B cell (primary cell): ENCODE measurements around the gene STAMBPL1. TPM values are rescaled to one million over a fixed set of nuclear protein-coding genes. Genes with fewer than 3 reads are reported as not detected.

Source experiments
- ATAC-seq: fragments of 200-7000 bp; cut with Tn5 transposase; one replicate; pipeline ENCODE4 v1.10.0; 2021; ENCODE audit warnings: low read depth, mild to moderate bottlenecking, moderate number of reproducible peaks, moderate library complexity
- CTCF ChIA-PET: fragments of 350-600 bp; sonication (Branson Sonifier 250); formaldehyde crosslinking; loops from one replicate; lab custom pipeline; 2021; ENCODE audit warnings: antibody characterized with exemption, inconsistent platforms; lab: Charles Lee
- POLR2A ChIA-PET: fragments of 350-600 bp; sonication (Branson Sonifier 250); formaldehyde crosslinking; loops from one replicate; lab custom pipeline; 2021; ENCODE audit warnings: antibody characterized with exemption; lab: Charles Lee
- DNase-seq: peaks from one replicate; pipeline ENCODE4 v3.0.0; 2013
- H2AFZ ChIP-seq: 2 replicates; pipeline ENCODE4 v1.6.1; 2012; ENCODE audit warnings: mild to moderate bottlenecking, low read depth, low read length; ENCODE audit not compliant: insufficient read depth, poor library complexity, severe bottlenecking
- H3K27ac ChIP-seq, 2 donors: 1 replicate in 1 of 2; 2 replicates in 1 of 2; pipeline ENCODE4 v1.5.1; 2012 to 2013; ENCODE audit warnings: low read length in 2 of 2, mild to moderate bottlenecking in 2 of 2, moderate library complexity in 1 of 2
- H3K27me3 ChIP-seq, 4 experiments: fragments of 200-600 bp in 1 of 4; sonication (generic) in 1 of 4; replicated peaks in 1 of 4; 1 replicate in 2 of 4; 2 replicates in 2 of 4; pipeline versions ENCODE4 v1.6.1 to v1.7.0; 2013 to 2016; ENCODE audit warnings: low read length in 3 of 4, mild to moderate bottlenecking in 2 of 4, mixed read lengths in 1 of 4, moderate library complexity in 1 of 4; ENCODE audit not compliant: insufficient read depth in 4 of 4, control insufficient read depth in 3 of 4; ENCODE audit errors: control extremely low read depth in 1 of 4
- H3K36me3 ChIP-seq, 2 experiments: replicated peaks in 1 of 2; 1 replicate in 1 of 2; 2 replicates in 1 of 2; pipeline versions ENCODE4 v1.6.1 to v1.7.1; 2013; ENCODE audit warnings: low read length in 1 of 2; ENCODE audit not compliant: insufficient read depth in 2 of 2, control insufficient read depth in 1 of 2; ENCODE audit errors: control extremely low read depth in 1 of 2, extremely low read depth in 1 of 2
- H3K4me1 ChIP-seq, 2 donors: fragments of 200-600 bp in 1 of 2; sonication (generic) in 1 of 2; 1 replicate in 1 of 2; 2 replicates in 1 of 2; pipeline versions ENCODE4 v1.5.1 to v1.6.1; 2013 to 2017; ENCODE audit warnings: low read length in 2 of 2; ENCODE audit not compliant: control insufficient read depth in 2 of 2, insufficient read depth in 2 of 2
- H3K4me2 ChIP-seq: replicated peaks from 2 replicates; pipeline ENCODE3; 2012; ENCODE audit warnings: mild to moderate bottlenecking, low read depth, low read length; ENCODE audit not compliant: poor library complexity, severe bottlenecking
- H3K4me3 ChIP-seq, 5 experiments: fragments of 200-600 bp in 1 of 5; sonication (generic) in 1 of 5; 1 replicate in 3 of 5; 2 replicates in 2 of 5; pipeline versions ENCODE4 v1.5.1 to v1.7.0; 2011 to 2016; ENCODE audit warnings: low read length in 4 of 5, mild to moderate bottlenecking in 4 of 5, low read depth in 2 of 5, control low read depth in 1 of 5, moderate library complexity in 1 of 5; ENCODE audit not compliant: insufficient read depth in 1 of 5; ENCODE audit errors: control extremely low read depth in 1 of 5, extremely low read depth in 1 of 5
- H3K79me2 ChIP-seq: fragments of 200-600 bp; sonication (generic); one replicate; pipeline ENCODE4 v1.6.0; 2016; ENCODE audit warnings: low read length; ENCODE audit not compliant: control insufficient read depth, insufficient read depth
- H3K9ac ChIP-seq: fragments of 200-600 bp; sonication (generic); 2 replicates; pipeline ENCODE4 v1.6.1; 2017; ENCODE audit warnings: mild to moderate bottlenecking, low read length, moderate library complexity
- H3K9me3 ChIP-seq, 3 donors: one replicate each; pipeline versions ENCODE4 v1.6.1 to v1.7.1; 2013; ENCODE audit warnings: low read length in 2 of 3; ENCODE audit not compliant: control insufficient read depth in 2 of 3, insufficient read depth in 1 of 3; ENCODE audit errors: control extremely low read depth in 1 of 3
- H4K20me1 ChIP-seq: 2 replicates; pipeline ENCODE4 v1.6.0; 2012; ENCODE audit warnings: mild to moderate bottlenecking, low read length; ENCODE audit not compliant: insufficient read depth, control insufficient read depth, poor library complexity, severe bottlenecking
- H3K27ac Mint-ChIP-seq: one replicate; pipeline ENCODE4 v1.8.0; 2021; ENCODE audit warnings: mixed read lengths
- H3K27me3 Mint-ChIP-seq: one replicate; pipeline ENCODE4 v1.8.0; 2021; ENCODE audit warnings: mixed read lengths
- H3K4me1 Mint-ChIP-seq: one replicate; pipeline ENCODE4 v1.8.0; 2021; ENCODE audit warnings: mixed read lengths
- H3K4me3 Mint-ChIP-seq: one replicate; pipeline ENCODE4 v1.8.0; 2021; ENCODE audit warnings: mixed read lengths
- H3K9me3 Mint-ChIP-seq: one replicate; pipeline ENCODE4 v1.8.0; 2022; ENCODE audit warnings: mixed read lengths; ENCODE audit not compliant: insufficient read depth
- CTCF ChIP-seq: fragments of 200-600 bp; IDR thresholded peaks from one replicate; pipeline ENCODE4 v1.8.0; 2022; ENCODE audit warnings: antibody characterized with exemption, mild to moderate bottlenecking
- EZH2 ChIP-seq: IDR thresholded peaks from 2 replicates; pipeline ENCODE4 v1.6.1; 2012; ENCODE audit warnings: borderline replicate concordance, low read depth, mild to moderate bottlenecking, moderate library complexity, low read length; ENCODE audit not compliant: insufficient read depth, poor library complexity, severe bottlenecking
- WGBS: methylation state at CpG from one replicate; pipeline ENCODE4 v1.1.5; 2013; ENCODE audit warnings: missing lambda C conversion rate; ENCODE audit not compliant: insufficient coverage; 5-methylcytosine and 5-hydroxymethylcytosine counted together
- intact Hi-C: fragments of 100-400 bp; cut with micrococcal nuclease; formaldehyde crosslinking; loops from one replicate; pipeline ENCODE4 v1.10.0; 2022
- polyA plus RNA-seq: library from polyadenylated mRNA; depleted of rRNA; stranded (reverse); fragments of >200 nt; gene quantifications from 2 replicates; pipeline ENCODE4 v1.2.3, GENCODE V29; 2012
- total RNA-seq, 2 donors: library from RNA; stranded (reverse); fragments of 120-200 nt in 1 of 2; gene quantifications; 1 replicate in 1 of 2; 2 replicates in 1 of 2; pipeline versions ENCODE4 v1.2.3 to v1.2.4, GENCODE V29; 2013 to 2022

Gene STAMBPL1
- total and polyA plus RNA-seq, 2 donors (not counting 1 experiment from before 2014, with no cell fraction given): 50.3 to 64.2 TPM

GRCh38 chr10:88949051-88949450, 69.0 kb downstream of the STAMBPL1 start:
- peaks cover 14% of the 10 kb centered on the region for H3K4me1 Mint-ChIP-seq
- Histone ChIP-seq H2AFZ (no peak overlapping the region), H3K27ac (no peak overlapping the region), H3K4me2 (no peak overlapping the region), H4K20me1 (no peaks in the 10 kb centered on the region), H3K36me3 (no peaks in the 10 kb centered on the region), H3K4me1 (peaks cover 10 to 11% of the 10 kb centered on the region in 2 donors), H3K9ac (no peak overlapping the region), H3K79me2 (no peaks in the 10 kb centered on the region), H3K27me3 (no peaks in the 10 kb centered on the region), H3K4me3 (no peak overlapping the region), H3K9me3 (peaks cover 0 to 7% (median 4%) of the 10 kb centered on the region in 3 donors)
- 100% methylated on average over 2 of the region's 2 CpGs for WGBS
- no peaks in the 10 kb centered on the region for H3K9me3 Mint-ChIP-seq
- no peak overlapping the region for H3K27ac Mint-ChIP-seq
- DNase-seq (no peak), ATAC-seq (no peak)
- ChIA-PET POLR2A (no interaction called here), CTCF (interaction anchor here (0.6 to 1.4 kb wide), 3 partner anchors 11 to 16 kb away, joined by 3 to 5 read pairs (median 3); no protein-coding TSS in a partner anchor)
- no peak for TF ChIP-seq CTCF
- TF ChIP-seq EZH2: no peak
- no peak overlapping the region for H3K4me3 Mint-ChIP-seq
- H3K27me3 Mint-ChIP-seq: no peaks in the 10 kb centered on the region
- intact Hi-C loops: no loop called here

GRCh38 chr10:88949912-88950837, 70.1 kb downstream of the STAMBPL1 start:
- H3K4me1 Mint-ChIP-seq: peaks cover 4% of the 10 kb centered on the region
- POLR2A ChIA-PET: no interaction called here
- 85% methylated on average over 1 of the region's 3 CpGs for WGBS
- Histone ChIP-seq H3K9me3 (peaks cover 1 to 7% (median 4%) of the 10 kb centered on the region in 3 donors), H4K20me1 (no peaks in the 10 kb centered on the region), H3K36me3 (no peaks in the 10 kb centered on the region), H3K4me3 (no peak overlapping the region), H3K27ac (no peak overlapping the region), H3K79me2 (no peaks in the 10 kb centered on the region), H2AFZ (no peak overlapping the region), H3K27me3 (no peaks in the 10 kb centered on the region), H3K9ac (no peak overlapping the region), H3K4me2 (no peak overlapping the region), H3K4me1 (peaks cover under 1 to 2% of the 10 kb centered on the region in 2 donors)
- ATAC-seq (no peak), DNase-seq (no peak)
- no peak overlapping the region for H3K4me3 Mint-ChIP-seq
- no peaks in the 10 kb centered on the region for H3K27me3 Mint-ChIP-seq
- intact Hi-C loops: no loop called here
- no peaks in the 10 kb centered on the region for H3K9me3 Mint-ChIP-seq
- no peak overlapping the region for H3K27ac Mint-ChIP-seq
- TF ChIP-seq EZH2 (no peak), CTCF (no peak)
- CTCF ChIA-PET: interaction anchor here (0.9 to 1.4 kb wide), 2 partner anchors 15 to 18 kb away, joined by 3 to 5 read pairs; no protein-coding TSS in a partner anchor
